H1 (cell line): Measurements from ENCODE around the gene CCDC171. TPM values are rescaled to one million over a fixed set of nuclear protein-coding genes. Genes with fewer than 3 reads are reported as not detected.

Experiments
- BACH1 ChIP-seq: IDR thresholded peaks from 2 replicates; pipeline ENCODE4 v1.6.1; 2012; ENCODE audit warnings: low read length, improper control_type of control experiment
- EZH2 ChIP-seq: fragments of 200-600 bp; sonication (generic); IDR thresholded peaks from 2 replicates; pipeline ENCODE4 v1.7.1; 2012; ENCODE audit warnings: low read depth, mild to moderate bottlenecking, moderate library complexity, low read length, inconsistent platforms; ENCODE audit not compliant: severe bottlenecking
- FOSL1 ChIP-seq: IDR thresholded peaks from 2 replicates; pipeline ENCODE4 v1.6.1; 2011; ENCODE audit warnings: mild to moderate bottlenecking, low read depth, low read length, moderate library complexity; ENCODE audit not compliant: insufficient read depth
- JUND ChIP-seq: IDR thresholded peaks from 2 replicates; pipeline ENCODE4 v1.6.1; 2011; ENCODE audit warnings: mild to moderate bottlenecking, improper control_type of control experiment, low read length
- polyA plus RNA-seq, 7 experiments: library from polyadenylated mRNA; depleted of rRNA in 3 of 7; stranded (reverse) in 5 of 7; unstranded in 2 of 7; fragments of >200 nt in 5 of 7; fragments of 200-250 nt in 2 of 7; gene quantifications; 1 replicate in 5 of 7; 2 replicates in 1 of 7; 4 replicates in 1 of 7; pipeline versions ENCODE4 v1.2.1 to v1.2.3, GENCODE V29; 2011 to 2013; ENCODE audit warnings: missing spikeins in 2 of 7, mixed read lengths in 2 of 7
- total RNA-seq: library from RNA; stranded (reverse); fragmentation: NEBNext Ultra II Directional; extraction: Animal tissue kit (Norgen Biotek cat#: 25700); gene quantifications from 2 replicates; pipeline ENCODE4 v1.2.1, GENCODE V29; 2021
- TF ChIP-seq, protein P1 (sequence below): IDR thresholded peaks from 2 replicates; pipeline ENCODE4 v1.6.1; 2011; ENCODE audit warnings: low read depth, mild to moderate bottlenecking, low read length; ENCODE audit not compliant: insufficient read depth

CCDC171 gene
- total and polyA plus RNA-seq, 2 of the 8 experiments (the other 6 are each of a cell fraction or from before 2014, with no cell fraction given) = 0.83 to 2.3 TPM

GRCh38 chr9:15735083-15735857, 182.4 kb downstream of the CCDC171 start (continued):
- TF ChIP-seq, protein P1, sequence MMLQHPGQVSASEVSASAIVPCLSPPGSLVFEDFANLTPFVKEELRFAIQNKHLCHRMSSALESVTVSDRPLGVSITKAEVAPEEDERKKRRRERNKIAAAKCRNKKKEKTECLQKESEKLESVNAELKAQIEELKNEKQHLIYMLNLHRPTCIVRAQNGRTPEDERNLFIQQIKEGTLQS = no peak
- TF ChIP-seq FOSL1 = no peak
- TF ChIP-seq BACH1 = no peak
- TF ChIP-seq JUND = no peak
- TF ChIP-seq EZH2 = no peak
- TF ChIP-seq, all 59 proteins: peak for 0
